ENCODE data around the gene ETV2. TPM values are rescaled to one million over a fixed set of nuclear protein-coding genes. Genes with fewer than 3 reads are reported as not detected.

The ETV2 gene
- total and polyA plus RNA-seq, 9 donors: 0.79 to 2.5 (median 1.6) TPM; not detected in 1

GRCh38 chr19:35663981-35664380 is 22.4 kb downstream of the ETV2 start:
- no peaks in the 10 kb centered on the region for H3K9me3 ChIP-seq
- TF ChIP-seq CTCF (IDR thresholded peaks at IDR 0.05) (no peak), POLR2A (IDR thresholded peaks at IDR 0.05) (no peak), EP300 (IDR thresholded peaks at IDR 0.05) (no peak)
- no peak overlapping the region for H3K4me3 ChIP-seq
- DNase-seq: no peak
- no peak overlapping the region for H3K27ac ChIP-seq
- intact Hi-C loops (cut with DNase I): no loop called here
- no peaks in the 10 kb centered on the region for H3K4me1 ChIP-seq (ENCODE audit: insufficient read depth)
- no peaks in the 10 kb centered on the region for H3K27me3 ChIP-seq
- WGBS, 3 donors: 79 to 81% (median 80%) methylated on average over 3 of the region's 3 CpGs
- H3K36me3 ChIP-seq: no peaks in the 10 kb centered on the region

- Histone ChIP-seq H3K27me3 (no peaks in the 10 kb centered on the region), H3K27ac (no peak overlapping the region), H3K4me1 (ENCODE audit: insufficient read depth) (no peaks in the 10 kb centered on the region), H3K9me3 (no peaks in the 10 kb centered on the region), H3K4me3 (no peak overlapping the region), H3K36me3 (no peaks in the 10 kb centered on the region)
- intact Hi-C loops (cut with DNase I): no loop called here
- DNase-seq: no peak
- WGBS, 3 donors: 91 to 94% (median 94%) methylated on average over 24 of the region's 24 CpGs
- TF ChIP-seq EP300 (IDR thresholded peaks at IDR 0.05) (no peak), POLR2A (IDR thresholded peaks at IDR 0.05) (no peak), CTCF (IDR thresholded peaks at IDR 0.05) (no peak)
Measured at GRCh38 chr19:35665157-35665556, 23.6 kb downstream of the ETV2 start.

- TF ChIP-seq CTCF (IDR thresholded peaks at IDR 0.05): no peak
- no peak for TF ChIP-seq POLR2A (IDR thresholded peaks at IDR 0.05)
- no peak for TF ChIP-seq EP300 (IDR thresholded peaks at IDR 0.05)
- H3K4me3 ChIP-seq: no peak overlapping the region
- no peaks in the 10 kb centered on the region for H3K36me3 ChIP-seq
- intact Hi-C loops (cut with DNase I): no loop called here
- no peak for DNase-seq
- no peaks in the 10 kb centered on the region for H3K27me3 ChIP-seq
- no peak overlapping the region for H3K27ac ChIP-seq
- WGBS, 3 donors: 61 to 81% (median 61%) methylated on average over 7 of the region's 7 CpGs
- no peaks in the 10 kb centered on the region for H3K9me3 ChIP-seq
- no peaks in the 10 kb centered on the region for H3K4me1 ChIP-seq (ENCODE audit: insufficient read depth)
Measured at GRCh38 chr19:35665604-35666003, 24.1 kb downstream of the ETV2 start.

DNA sequence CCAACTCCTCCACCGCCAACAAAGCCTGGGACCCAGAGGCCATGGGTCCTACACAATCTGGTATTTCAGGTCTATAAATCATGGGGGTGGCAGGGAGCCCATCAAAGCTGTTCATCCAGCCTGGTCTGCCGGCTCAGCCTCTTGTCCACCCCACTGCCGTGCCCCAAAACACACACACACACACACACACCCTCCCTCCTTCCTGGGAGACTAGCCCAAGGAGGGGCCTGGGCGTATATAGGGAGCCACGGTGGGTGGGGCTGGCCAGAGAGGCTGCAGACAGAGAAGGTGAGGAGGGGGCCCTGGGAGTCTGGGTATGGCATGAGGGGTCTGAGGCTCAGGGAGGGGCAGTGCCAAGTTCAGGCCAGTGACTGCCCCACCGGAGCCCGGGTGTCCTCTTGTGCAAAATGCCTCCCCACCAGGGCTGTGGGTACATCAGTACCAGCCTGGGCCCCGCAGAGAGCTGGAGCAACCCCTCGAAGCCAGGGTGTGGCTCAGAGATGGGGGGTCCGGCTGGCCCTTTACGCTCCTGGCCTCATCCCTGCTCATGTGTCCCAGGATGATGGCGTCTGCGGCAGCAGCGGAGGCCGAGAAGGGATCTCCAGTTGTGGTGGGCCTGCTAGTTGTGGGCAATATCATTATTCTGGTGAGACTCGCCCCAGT is 24.8 kb downstream of the ETV2 start, which contains the start of gene UPK1A:
Gene UPK1A, plus strand, starts transcription at position 267 of the 663 bp plus-strand sequence. Its CDS starts 296 bp downstream, at position 563.
- Histone ChIP-seq H3K9me3 (no peaks in the 10 kb centered on the region), H3K4me1 (ENCODE audit: insufficient read depth) (no peaks in the 10 kb centered on the region), H3K27me3 (no peaks in the 10 kb centered on the region), H3K4me3 (no peak within 1 kb of the TSS), H3K27ac (no peak within 1 kb of the TSS), H3K36me3 (no peaks in the 10 kb centered on the region)
- TF ChIP-seq EP300 (IDR thresholded peaks at IDR 0.05): no peak
- no peak for TF ChIP-seq CTCF (IDR thresholded peaks at IDR 0.05)
- intact Hi-C loops (cut with DNase I): no loop called here
- DNase-seq: no peak
- WGBS, 3 donors: 49 to 62% (median 56%) methylated on average over 12 to 16 of the region's 16 CpGs

Measured in ovary (tissue), 9 donors.